Peyer's patch (tissue), 4 donors: Measurements from ENCODE around the gene DMD.

Experiments
- CTCF ChIP-seq, 6 experiments: fragments of 450-650 bp in 4 of 6; fragments of 200-600 bp in 2 of 6; sonication (generic) in 1 of 6; IDR thresholded peaks; one replicate each; pipeline ENCODE4 v1.5.1; 2017 to 2019; ENCODE audit warnings: antibody characterized with exemption in 6 of 6, mild to moderate bottlenecking in 3 of 6, moderate library complexity in 1 of 6
- POLR2A ChIP-seq, 2 donors: fragments of 450-650 bp; IDR thresholded peaks; one replicate each; pipeline ENCODE4 v1.5.1; 2017; ENCODE audit warnings: antibody characterized with exemption in 2 of 2, mild to moderate bottlenecking in 2 of 2, moderate library complexity in 2 of 2

GRCh38 chrX:33195698-33196097 is 15.7 kb downstream of the DMD start:
- no peak for TF ChIP-seq CTCF (IDR thresholded peaks at IDR 0.05)
- no peak for TF ChIP-seq POLR2A (IDR thresholded peaks at IDR 0.05)
